ENCODE measurements around the gene MYO5A.

MYO5A gene

DNA sequence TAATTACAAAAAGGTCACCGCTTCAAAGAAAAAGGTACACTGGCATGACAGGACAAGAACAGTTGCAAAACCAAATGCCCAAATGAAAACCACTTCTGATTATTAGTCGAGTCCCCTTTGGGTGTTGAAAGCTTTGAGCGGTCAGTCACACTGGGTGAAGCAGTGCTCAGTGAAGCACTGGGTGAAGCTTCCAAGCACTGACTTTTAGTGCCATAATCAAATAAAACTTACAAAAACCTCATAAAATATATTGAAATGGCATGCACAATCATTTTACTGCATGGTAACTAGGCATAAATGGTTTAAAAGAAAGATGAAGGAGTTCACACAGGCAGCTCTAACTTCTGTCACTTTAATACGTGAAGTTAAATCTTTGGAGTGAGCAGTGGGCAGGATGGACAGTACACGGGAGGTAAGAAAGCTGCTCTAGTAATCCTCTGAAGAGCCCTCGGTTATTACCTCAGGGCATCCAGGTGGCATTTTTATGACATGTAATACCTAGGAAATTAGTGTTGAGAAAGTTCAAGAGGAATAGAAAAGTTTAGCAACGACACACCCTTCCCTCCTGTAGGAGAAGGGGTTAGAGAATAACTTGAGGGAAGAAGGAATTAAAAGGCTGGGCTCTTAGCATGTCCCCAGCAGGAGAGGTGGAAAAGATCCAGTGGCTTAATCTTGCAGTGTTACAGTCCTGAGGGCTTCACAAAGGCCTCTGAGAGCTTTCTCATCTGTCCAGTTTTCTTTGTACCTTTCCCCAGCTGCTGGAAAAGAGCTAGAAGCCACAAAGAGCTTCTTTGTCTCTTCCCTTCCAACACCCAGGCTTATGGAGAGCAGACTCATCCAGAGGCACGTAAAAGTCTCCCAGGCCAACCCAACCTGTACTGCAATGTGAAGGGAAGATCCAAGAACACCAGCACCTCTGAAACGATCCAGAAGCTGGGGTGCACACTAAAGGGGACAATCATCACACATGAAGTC is 168.2 kb downstream of the MYO5A start:
- DNase-seq: no peak

- no peak for DNase-seq
Measured at GRCh38 chr15:52359722-52360121, 169.0 kb downstream of the MYO5A start.

GRCh38 chr15:52357949-52358348 is 170.7 kb downstream of the MYO5A start:
- no peak for DNase-seq

GRCh38 chr15:52352086-52352485 is 176.6 kb downstream of the MYO5A start:
- DNase-seq: no peak

DNA sequence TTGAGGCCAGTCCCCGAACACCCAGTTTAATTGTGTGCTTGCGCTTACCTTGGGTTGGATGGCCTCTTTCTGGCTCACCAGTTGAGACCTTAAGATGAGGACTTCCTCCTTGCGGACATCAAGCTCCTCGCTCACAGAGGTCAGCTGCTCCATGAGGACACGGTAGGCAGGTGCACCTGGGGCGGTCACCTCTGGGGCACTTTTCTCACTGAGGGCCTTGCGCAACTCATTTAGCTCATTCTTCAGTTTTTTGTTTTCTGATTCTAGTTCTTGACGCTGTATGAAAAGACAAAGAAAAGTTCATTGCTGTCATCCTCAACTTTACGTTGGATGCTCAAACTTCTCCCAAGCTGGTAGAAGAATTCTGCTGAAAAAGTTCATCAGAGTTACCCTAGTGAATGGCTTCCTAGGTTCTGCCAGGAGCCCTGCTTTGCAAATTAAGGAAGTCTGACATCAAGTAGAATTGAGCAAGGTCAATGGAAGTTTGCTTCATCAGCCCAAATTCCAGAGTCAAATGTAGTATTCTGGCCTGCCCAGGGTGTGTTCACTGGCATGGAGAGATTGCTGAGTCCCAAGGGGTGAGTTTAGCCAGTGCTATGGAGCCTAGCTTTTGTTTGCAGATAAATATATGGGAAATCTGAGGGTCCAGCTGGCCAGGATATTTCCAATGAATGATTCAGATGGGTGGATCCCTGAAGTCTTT is 177.3 kb downstream of the MYO5A start:
- DNase-seq: no peak

- DNase-seq: no peak
Measured at GRCh38 chr15:52350423-52350822, 178.3 kb downstream of the MYO5A start.

GRCh38 chr15:52349052-52349700 is 179.5 kb downstream of the MYO5A start:
- no peak for DNase-seq

DNA sequence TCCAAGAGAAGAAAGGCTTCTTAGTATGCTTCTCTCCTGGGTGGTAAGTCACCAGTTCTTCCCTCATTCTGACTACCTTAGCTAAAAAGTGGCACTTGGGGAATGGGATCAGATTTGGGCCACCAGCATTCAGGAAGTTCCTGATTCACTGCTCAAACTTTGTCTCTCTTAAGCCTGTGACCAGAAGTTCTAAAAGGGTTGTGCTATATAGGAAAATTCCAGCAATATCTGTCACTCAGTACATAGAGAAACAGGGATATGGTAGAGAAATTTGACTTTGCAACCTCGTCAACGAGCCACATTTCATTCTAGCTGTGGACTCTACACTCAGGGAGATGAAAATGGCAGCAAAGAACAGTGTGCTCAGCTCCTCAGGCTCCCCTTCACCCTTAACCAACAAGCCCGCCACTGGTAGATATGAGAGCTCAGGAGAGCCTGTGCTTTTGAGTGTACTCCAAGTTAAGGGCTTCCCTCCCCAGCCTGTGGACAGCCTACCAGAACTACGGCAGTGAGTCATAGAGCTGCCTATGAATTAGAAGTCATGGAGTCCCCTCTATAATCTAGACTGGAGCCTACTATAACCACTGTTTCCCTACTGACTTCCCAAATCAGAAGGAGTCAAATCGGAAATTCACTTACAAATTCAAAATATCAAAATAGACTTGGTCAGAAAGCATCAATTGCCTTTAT is 180.5 kb downstream of the MYO5A start:
- DNase-seq: no peak

- no peak for DNase-seq
Measured at GRCh38 chr15:52344592-52344991, 184.1 kb downstream of the MYO5A start.

DNA sequence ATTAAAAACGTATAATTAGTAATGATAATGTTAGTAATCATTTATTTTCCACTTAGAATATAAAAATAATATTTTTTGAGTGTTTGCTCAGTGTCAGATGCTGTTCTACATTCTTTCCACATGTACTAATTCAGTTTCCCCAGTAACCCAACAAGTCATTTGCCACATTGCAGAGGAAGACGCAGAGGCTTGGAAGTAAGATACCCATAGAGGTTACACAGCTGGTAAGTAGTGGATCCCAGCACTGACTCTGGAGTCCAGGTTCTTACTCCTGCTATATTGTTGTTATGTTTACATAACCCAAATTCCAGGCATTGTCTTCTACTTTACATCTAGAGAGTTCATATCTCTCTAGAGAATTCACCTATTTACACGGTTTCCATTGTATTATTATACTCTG is 184.8 kb downstream of the MYO5A start:
- DNase-seq: no peak

- DNase-seq: no peak
Measured at GRCh38 chr15:52340093-52340492, 188.6 kb downstream of the MYO5A start.

DNA sequence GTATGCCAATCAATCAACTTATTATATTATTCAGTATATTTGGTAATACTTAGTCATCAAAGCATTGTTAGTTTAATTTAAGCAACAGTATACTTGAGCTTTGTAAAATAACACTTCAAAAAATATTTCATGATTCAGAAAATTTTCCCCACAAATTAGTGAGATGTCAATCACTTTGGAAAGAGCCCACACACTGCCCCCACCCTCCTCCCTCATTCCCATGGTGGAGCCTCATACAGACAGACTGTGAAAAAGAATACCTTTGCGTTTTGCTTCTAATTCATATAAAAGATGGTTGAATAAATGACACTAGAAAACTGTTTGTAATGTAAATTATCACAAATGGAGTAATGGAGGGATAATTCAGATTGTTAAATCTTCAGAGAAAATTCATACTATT is 189.8 kb downstream of the MYO5A start:
- no peak for DNase-seq

DNA sequence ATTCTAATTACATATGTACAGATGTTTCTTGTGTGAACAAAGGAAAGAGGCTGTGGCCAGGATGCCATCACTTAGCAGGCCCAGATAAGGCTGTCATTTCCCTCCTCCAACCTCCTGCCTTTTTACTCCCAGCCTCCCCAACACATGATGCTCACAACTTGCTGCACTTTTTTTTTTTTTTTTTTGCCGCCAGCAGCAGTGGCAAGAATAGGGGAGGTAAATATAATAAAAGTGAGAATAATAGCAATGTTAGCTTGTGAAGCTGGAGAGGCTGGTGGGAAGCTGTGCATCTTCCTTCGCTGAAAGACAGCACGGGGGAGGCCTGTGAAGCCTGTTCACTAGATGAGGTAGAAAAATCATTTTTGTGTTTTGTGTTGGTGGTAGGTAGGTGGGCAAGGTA is 190.6 kb downstream of the MYO5A start:
- no peak for DNase-seq

DNA sequence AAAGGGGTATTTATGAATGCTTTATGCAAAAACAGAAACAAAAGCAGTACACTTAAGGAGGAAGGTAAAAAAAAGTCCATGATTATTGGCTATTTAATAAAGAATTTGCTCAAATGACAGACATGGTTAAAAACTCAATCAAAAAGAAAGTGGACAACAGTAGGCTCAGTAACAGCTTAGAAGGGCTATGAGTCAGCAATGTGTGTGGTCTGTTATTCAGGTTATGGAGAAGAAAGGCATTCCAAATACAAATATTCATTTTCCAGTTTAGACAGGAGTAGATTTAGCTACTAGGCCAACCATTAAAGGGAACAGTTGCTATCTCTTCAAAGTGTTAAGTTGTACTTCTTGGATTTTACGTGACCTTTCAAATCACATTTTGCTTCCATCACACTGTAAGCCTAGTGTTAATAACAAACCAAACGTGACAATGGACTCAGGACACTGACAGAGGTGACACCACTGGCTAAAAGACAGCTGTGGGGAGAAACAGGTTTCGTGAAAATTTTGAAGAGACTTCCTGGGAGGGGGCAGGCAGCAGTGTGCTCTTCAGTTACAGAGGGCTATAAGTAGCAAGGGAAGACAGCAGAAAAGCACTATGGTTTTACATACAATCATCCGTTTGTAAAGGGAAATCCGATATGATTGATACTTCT is 191.4 kb downstream of the MYO5A start:
- no peak for DNase-seq

DNA sequence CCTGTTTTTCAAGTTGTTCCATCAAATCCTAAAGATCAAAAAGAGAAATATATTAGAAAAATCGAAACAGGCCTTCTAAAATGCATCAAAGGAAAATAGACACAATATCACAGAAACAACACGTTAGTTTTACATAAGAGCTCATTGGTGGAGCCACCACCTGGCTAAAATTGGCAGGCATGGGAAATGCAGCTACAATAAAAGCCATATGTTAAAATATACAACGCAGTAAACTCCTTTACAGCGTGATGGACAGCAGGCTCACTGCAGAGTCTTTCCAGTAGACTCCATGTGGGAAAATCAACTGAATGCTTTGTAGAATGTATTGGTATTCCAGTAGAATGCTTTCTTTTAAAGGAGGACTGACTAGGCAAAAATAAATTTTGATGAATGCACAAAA is 192.2 kb downstream of the MYO5A start:
- no peak for DNase-seq

- DNase-seq: no peak
Measured at GRCh38 chr15:52334491-52335160, 194.1 kb downstream of the MYO5A start.

GRCh38 chr15:52331490-52332240 is 197.0 kb downstream of the MYO5A start:
- peak; percentile 60 to 86 for DNase-seq

GRCh38 chr15:52329987-52330386 is 198.7 kb downstream of the MYO5A start:
- DNase-seq: no peak

- no peak for DNase-seq
Measured at GRCh38 chr15:52329150-52329549, 199.5 kb downstream of the MYO5A start.

GRCh38 chr15:52328680-52329079 is 200.0 kb downstream of the MYO5A start:
- DNase-seq: no peak

DNA sequence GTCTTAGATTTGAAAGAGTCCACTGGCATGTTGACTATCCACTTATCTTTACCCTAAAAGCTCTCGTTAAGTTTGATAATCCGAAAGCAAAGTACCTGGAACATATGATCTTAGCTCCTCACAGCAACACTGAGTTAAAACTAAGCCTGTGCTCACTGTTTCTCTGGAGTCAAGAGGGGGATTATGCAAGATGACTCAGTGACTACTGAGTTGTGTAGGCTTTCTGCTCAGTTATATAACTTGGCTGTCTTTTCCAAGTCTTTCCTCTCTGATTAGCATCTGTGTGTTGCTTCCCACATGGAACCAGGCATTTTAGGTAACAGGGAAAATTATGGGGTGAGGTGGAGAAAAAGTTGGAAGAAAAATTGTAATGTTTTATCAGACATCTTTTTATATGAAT is 201.9 kb downstream of the MYO5A start:
- DNase-seq: no peak
